ENCODE measurements around the gene SLC50A1. TPM values are rescaled to one million over a fixed set of nuclear protein-coding genes. Genes with fewer than 3 reads are reported as not detected.
A peak's percentile ranks its signal among the peaks of the same experiment; 100 is the strongest.

Gene SLC50A1
- total RNA-seq, 1 experiment from 2014 or later = 75.2 TPM

DNA sequence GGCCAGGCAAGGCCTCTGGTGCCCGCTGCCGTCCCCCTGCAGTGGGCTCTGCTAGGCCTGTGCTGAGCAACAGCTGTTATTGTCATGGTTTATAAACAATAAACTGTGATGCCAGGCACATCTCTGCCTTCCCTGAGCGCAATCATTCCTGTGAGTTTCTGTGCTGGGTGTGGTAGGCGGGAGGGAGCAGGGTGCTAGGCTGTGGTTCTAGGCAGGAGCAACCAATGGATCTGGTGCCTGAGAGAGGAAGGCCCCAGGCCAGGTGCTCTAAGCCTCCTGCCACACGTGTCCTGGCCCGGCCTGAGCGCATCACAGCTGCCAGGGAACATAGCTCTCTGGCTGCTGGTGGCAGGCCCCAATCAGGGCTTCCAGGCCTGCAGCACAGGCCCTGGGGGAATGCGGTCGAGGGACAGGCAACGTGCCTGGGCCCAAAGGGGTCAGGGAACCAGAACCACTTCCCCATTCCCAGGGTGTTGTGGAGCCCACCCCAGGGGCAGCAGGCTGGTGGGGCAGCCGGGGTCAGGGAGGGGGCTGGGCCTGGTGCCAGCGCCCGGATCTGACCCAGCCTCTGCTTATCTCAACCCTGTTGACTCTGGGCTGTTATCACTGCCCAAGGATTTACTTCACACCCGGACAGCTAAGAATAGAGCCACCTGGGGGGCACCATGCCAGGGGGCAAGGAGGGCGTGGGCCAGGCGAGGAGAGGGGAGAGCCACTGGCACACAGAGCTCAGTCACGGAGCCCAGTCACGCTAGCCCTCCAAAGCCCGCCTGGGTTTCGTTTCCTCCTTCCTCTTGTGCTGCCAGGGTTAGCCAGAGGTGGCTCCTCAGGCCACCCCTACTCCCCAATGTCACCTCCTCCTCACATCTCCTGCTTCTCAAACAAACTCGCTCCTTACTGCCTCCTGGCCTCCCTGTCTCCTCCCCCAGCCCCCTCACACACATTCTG is 49.5 kb downstream of the SLC50A1 start:
- ATAC-seq (peak; percentile 16; the same call in 1 of the 2 replicates), DNase-seq (no peak)
- TF ChIP-seq EZH2phosphoT487 (IDR thresholded peaks at IDR 0.05; ENCODE audit: borderline replicate concordance, low read length) = no peak
- no peak for TF ChIP-seq EZH2 (IDR thresholded peaks at IDR 0.05; ENCODE audit: low read length, unreplicated experiment)
- TF ChIP-seq, protein P1, sequence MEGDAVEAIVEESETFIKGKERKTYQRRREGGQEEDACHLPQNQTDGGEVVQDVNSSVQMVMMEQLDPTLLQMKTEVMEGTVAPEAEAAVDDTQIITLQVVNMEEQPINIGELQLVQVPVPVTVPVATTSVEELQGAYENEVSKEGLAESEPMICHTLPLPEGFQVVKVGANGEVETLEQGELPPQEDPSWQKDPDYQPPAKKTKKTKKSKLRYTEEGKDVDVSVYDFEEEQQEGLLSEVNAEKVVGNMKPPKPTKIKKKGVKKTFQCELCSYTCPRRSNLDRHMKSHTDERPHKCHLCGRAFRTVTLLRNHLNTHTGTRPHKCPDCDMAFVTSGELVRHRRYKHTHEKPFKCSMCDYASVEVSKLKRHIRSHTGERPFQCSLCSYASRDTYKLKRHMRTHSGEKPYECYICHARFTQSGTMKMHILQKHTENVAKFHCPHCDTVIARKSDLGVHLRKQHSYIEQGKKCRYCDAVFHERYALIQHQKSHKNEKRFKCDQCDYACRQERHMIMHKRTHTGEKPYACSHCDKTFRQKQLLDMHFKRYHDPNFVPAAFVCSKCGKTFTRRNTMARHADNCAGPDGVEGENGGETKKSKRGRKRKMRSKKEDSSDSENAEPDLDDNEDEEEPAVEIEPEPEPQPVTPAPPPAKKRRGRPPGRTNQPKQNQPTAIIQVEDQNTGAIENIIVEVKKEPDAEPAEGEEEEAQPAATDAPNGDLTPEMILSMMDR (conservative IDR thresholded peaks at IDR 0.05; ENCODE audit: low read depth, low read length) = no peak
- H3F3A ChIP-seq (ENCODE audit: low read length, unreplicated experiment) = peaks cover 3% of the 10 kb centered on the region
- H3K79me2 ChIP-seq (ENCODE audit: low read length) = no peaks in the 10 kb centered on the region
- H3K4me3 ChIP-seq (ENCODE audit: low read length) = no peak overlapping the region
- no peaks in the 10 kb centered on the region for H3K9me2 ChIP-seq (replicated peaks; ENCODE audit: low read length)
- POLR2A ChIA-PET (ENCODE audit: unreplicated experiment) = interaction anchor here (0.6 kb wide), 1 partner anchor 16 kb away, joined by 5 read pairs; no protein-coding TSS in a partner anchor
- intact Hi-C loops (cut with micrococcal nuclease) = no loop called here
- no peaks in the 10 kb centered on the region for H4K20me1 ChIP-seq (ENCODE audit: low read length)
- no peaks in the 10 kb centered on the region for H3K4me1 ChIP-seq (ENCODE audit: insufficient read depth, low read length)
- no peak overlapping the region for H3K27ac ChIP-seq (ENCODE audit: low read length)
- no peak overlapping the region for H3K9ac ChIP-seq (ENCODE audit: low read length)
- no peak overlapping the region for H2AFZ ChIP-seq (ENCODE audit: low read length)
- no peaks in the 10 kb centered on the region for H3K36me3 ChIP-seq (ENCODE audit: low read depth, low read length)
- no peaks in the 10 kb centered on the region for H3K9me3 ChIP-seq (ENCODE audit: low read length)
- CTCF ChIA-PET = no interaction called here
- H3K27me3 ChIP-seq (ENCODE audit: low read length) = no peaks in the 10 kb centered on the region
- H3K4me2 ChIP-seq (ENCODE audit: low read length) = no peak overlapping the region
- no TSS peak for BruUV-seq (replicated peaks)

DNA sequence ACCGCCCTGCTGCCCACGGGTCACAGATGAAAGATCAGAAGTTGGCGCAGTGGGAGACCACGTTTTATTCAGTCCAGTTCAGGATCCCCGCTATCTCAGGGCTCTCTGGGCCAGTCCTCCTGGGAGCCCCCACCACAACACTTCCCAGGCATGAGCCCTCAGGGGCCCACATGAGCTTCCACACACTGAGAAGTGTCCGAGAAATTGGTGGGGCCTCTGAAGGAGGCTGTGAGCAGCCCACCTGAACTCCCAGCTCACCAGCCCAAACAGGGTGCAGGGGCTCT is 50.1 kb downstream of the SLC50A1 start:
- ChIA-PET CTCF (no interaction called here), POLR2A (ENCODE audit: unreplicated experiment) (no interaction called here)
- H3F3A ChIP-seq (ENCODE audit: low read length, unreplicated experiment) = peaks cover 3% of the 10 kb centered on the region
- H3K36me3 ChIP-seq (ENCODE audit: low read depth, low read length) = no peaks in the 10 kb centered on the region
- no peaks in the 10 kb centered on the region for H4K20me1 ChIP-seq (ENCODE audit: low read length)
- intact Hi-C loops (cut with micrococcal nuclease) = no loop called here
- no peaks in the 10 kb centered on the region for H3K79me2 ChIP-seq (ENCODE audit: low read length)
- H3K27ac ChIP-seq (ENCODE audit: low read length) = no peak overlapping the region
- H3K9ac ChIP-seq (ENCODE audit: low read length) = no peak overlapping the region
- no peak for ATAC-seq
- no TSS peak for BruUV-seq (replicated peaks)
- no peaks in the 10 kb centered on the region for H3K4me1 ChIP-seq (ENCODE audit: insufficient read depth, low read length)
- no peak for DNase-seq
- H3K4me3 ChIP-seq (ENCODE audit: low read length) = no peak overlapping the region
- H3K9me2 ChIP-seq (replicated peaks; ENCODE audit: low read length) = no peaks in the 10 kb centered on the region
- no peaks in the 10 kb centered on the region for H3K27me3 ChIP-seq (ENCODE audit: low read length)
- no peaks in the 10 kb centered on the region for H3K9me3 ChIP-seq (ENCODE audit: low read length)
- no peak overlapping the region for H2AFZ ChIP-seq (ENCODE audit: low read length)
- no peak for TF ChIP-seq EZH2phosphoT487 (IDR thresholded peaks at IDR 0.05; ENCODE audit: borderline replicate concordance, low read length)
- H3K4me2 ChIP-seq (ENCODE audit: low read length) = no peak overlapping the region

DNA sequence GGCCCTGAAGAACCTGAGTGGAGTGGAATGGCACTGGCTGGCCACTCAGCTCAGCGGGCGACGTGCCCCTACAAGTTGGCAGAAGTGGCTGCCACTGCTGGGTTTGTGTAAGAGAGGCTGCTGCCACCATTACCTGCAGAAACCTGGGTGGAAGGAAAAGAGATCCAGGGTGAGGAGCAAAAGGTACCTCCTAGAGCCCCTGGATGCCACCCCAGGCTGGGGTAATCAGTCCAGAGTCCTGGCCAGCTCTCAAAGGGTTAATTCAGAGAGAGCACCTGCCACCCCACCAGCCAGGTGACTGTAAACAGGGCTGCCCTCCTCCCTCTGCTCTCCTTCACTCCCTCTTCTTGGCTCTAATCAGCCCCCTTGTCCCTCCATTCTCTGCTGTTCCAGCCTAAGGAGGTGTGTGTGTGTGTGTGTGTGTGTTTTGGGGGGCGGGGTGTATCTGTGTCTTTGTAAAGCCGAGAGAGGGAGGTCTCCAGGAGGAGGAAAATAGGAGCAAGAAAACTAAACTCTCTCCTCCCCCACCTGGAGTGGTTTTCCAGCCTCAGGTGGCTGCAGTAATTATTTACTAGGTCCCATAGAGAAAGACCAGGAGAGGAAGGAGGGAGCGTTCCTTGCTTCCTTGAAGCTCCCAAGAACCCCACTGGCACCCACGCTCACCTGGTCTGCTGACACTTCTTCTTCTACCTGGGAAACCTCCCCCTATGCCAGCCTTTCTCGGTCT is 50.6 kb downstream of the SLC50A1 start:
- no peak for DNase-seq

More for the DNA sequence above, 50.6 kb downstream of the SLC50A1 start:
- ATAC-seq = peak; percentile 10; the same call in 1 of the 2 replicates
- no peaks in the 10 kb centered on the region for H3K79me2 ChIP-seq (ENCODE audit: low read length)
- no peaks in the 10 kb centered on the region for H3K4me1 ChIP-seq (ENCODE audit: insufficient read depth, low read length)
- H3K27me3 ChIP-seq (ENCODE audit: low read length) = no peaks in the 10 kb centered on the region
- H3K9ac ChIP-seq (ENCODE audit: low read length) = no peak overlapping the region
- H3K4me3 ChIP-seq (ENCODE audit: low read length) = no peak overlapping the region
- POLR2A ChIA-PET (ENCODE audit: unreplicated experiment) = no interaction called here
- H3K9me3 ChIP-seq (ENCODE audit: low read length) = no peaks in the 10 kb centered on the region
- H3K36me3 ChIP-seq (ENCODE audit: low read depth, low read length) = no peaks in the 10 kb centered on the region
- CTCF ChIA-PET = no interaction called here
- no peaks in the 10 kb centered on the region for H3K9me2 ChIP-seq (replicated peaks; ENCODE audit: low read length)
- H3K4me2 ChIP-seq (ENCODE audit: low read length) = no peak overlapping the region
- no peak for TF ChIP-seq EZH2phosphoT487 (IDR thresholded peaks at IDR 0.05; ENCODE audit: borderline replicate concordance, low read length)
- TF ChIP-seq EZH2 (IDR thresholded peaks at IDR 0.05; ENCODE audit: low read length, unreplicated experiment) = no peak
- TF ChIP-seq, protein P1 (conservative IDR thresholded peaks at IDR 0.05; ENCODE audit: low read depth, low read length) = no peak
- H3F3A ChIP-seq (ENCODE audit: low read length, unreplicated experiment) = peaks cover 3% of the 10 kb centered on the region
- H4K20me1 ChIP-seq (ENCODE audit: low read length) = no peaks in the 10 kb centered on the region
- intact Hi-C loops (cut with micrococcal nuclease) = no loop called here
- no peak overlapping the region for H3K27ac ChIP-seq (ENCODE audit: low read length)
- H2AFZ ChIP-seq (ENCODE audit: low read length) = no peak overlapping the region
- no TSS peak for BruUV-seq (replicated peaks)

Data from PC-3 (cell line).